Mesenchymal stem cell (in vitro differentiated cells and primary cell): Measurements from ENCODE around the gene AVPR2.

Experiments
- DNase-seq: peaks from one replicate; pipeline ENCODE4 v3.0.0-alpha.2; 2013
- H2AFZ ChIP-seq: one replicate; pipeline ENCODE4 v1.6.1; 2013; ENCODE audit warnings: low read depth, mild to moderate bottlenecking, control low read depth, inconsistent platforms, low read length, moderate library complexity
- H2AK5ac ChIP-seq: 2 replicates; pipeline ENCODE4 v1.6.1; 2013; ENCODE audit warnings: low read length, moderate library complexity, mild to moderate bottlenecking, inconsistent platforms; ENCODE audit not compliant: severe bottlenecking
- H2BK120ac ChIP-seq: one replicate; pipeline ENCODE4 v1.6.1; 2013; ENCODE audit warnings: low read depth, mild to moderate bottlenecking, inconsistent platforms, low read length, moderate library complexity
- H2BK12ac ChIP-seq, 2 experiments: one replicate each; pipeline ENCODE4 v1.6.1; 2013; ENCODE audit warnings: inconsistent platforms in 2 of 2, low read length in 2 of 2, mild to moderate bottlenecking in 2 of 2, moderate library complexity in 2 of 2, control low read depth in 1 of 2
- H2BK15ac ChIP-seq: one replicate; pipeline ENCODE4 v1.6.1; 2013; ENCODE audit warnings: mild to moderate bottlenecking, low read depth, inconsistent platforms; ENCODE audit not compliant: poor library complexity, severe bottlenecking
- H2BK5ac ChIP-seq: 2 replicates; pipeline ENCODE4 v1.6.1; 2013; ENCODE audit warnings: low read depth, mild to moderate bottlenecking, low read length, control low read depth, inconsistent platforms; ENCODE audit not compliant: poor library complexity, severe bottlenecking
- H3K14ac ChIP-seq, 2 experiments: one replicate each; pipeline ENCODE4 v1.6.1; 2013; ENCODE audit warnings: inconsistent platforms in 2 of 2, low read length in 2 of 2, control low read depth in 1 of 2, mild to moderate bottlenecking in 1 of 2, moderate library complexity in 1 of 2
- H3K18ac ChIP-seq, 2 experiments: one replicate each; pipeline ENCODE4 v1.6.1; 2013; ENCODE audit warnings: inconsistent platforms in 2 of 2, low read length in 2 of 2, control low read depth in 1 of 2, low read depth in 1 of 2, mild to moderate bottlenecking in 1 of 2
- H3K23ac ChIP-seq, 2 experiments: one replicate each; pipeline ENCODE4 v1.6.1; 2013; ENCODE audit warnings: inconsistent platforms in 2 of 2, low read length in 2 of 2, mild to moderate bottlenecking in 2 of 2, moderate library complexity in 2 of 2, control low read depth in 1 of 2
- H3K27ac ChIP-seq: 2 replicates; pipeline ENCODE4 v1.5.1; 2013; ENCODE audit warnings: mild to moderate bottlenecking, moderate library complexity, low read length, control low read depth, inconsistent platforms; ENCODE audit not compliant: poor library complexity, severe bottlenecking
- H3K27me3 ChIP-seq, 2 experiments: 2 replicates each; pipeline versions ENCODE4 v1.6.1 to v1.7.0; 2013; ENCODE audit warnings: low read length in 2 of 2, mild to moderate bottlenecking in 2 of 2, moderate library complexity in 2 of 2, control low read depth in 1 of 2, inconsistent platforms in 1 of 2; ENCODE audit not compliant: control insufficient read depth in 1 of 2, insufficient read depth in 1 of 2
- H3K36me3 ChIP-seq, 2 experiments: 2 replicates each; pipeline versions ENCODE4 v1.6.1 to v1.7.0; 2013; ENCODE audit warnings: low read length in 2 of 2, control low read depth in 1 of 2, inconsistent platforms in 1 of 2, low read depth in 1 of 2, mild to moderate bottlenecking in 1 of 2; ENCODE audit not compliant: insufficient read depth in 2 of 2, control insufficient read depth in 1 of 2
- H3K4ac ChIP-seq, 2 experiments: one replicate each; pipeline ENCODE4 v1.6.1; 2013; ENCODE audit warnings: inconsistent platforms in 2 of 2, low read length in 2 of 2, mild to moderate bottlenecking in 2 of 2, moderate library complexity in 2 of 2, control low read depth in 1 of 2, low read depth in 1 of 2
- H3K4me1 ChIP-seq: 2 replicates; pipeline ENCODE4 v1.6.1; 2013; ENCODE audit warnings: low read depth, low read length, control low read depth; ENCODE audit not compliant: control insufficient read depth, insufficient read depth
- H3K4me2 ChIP-seq: 2 replicates; pipeline ENCODE4 v1.6.1; 2013; ENCODE audit warnings: low read length, mild to moderate bottlenecking, inconsistent platforms; ENCODE audit not compliant: poor library complexity, severe bottlenecking
- H3K4me3 ChIP-seq, 2 experiments: 2 replicates each; pipeline versions ENCODE4 v1.5.1 to v1.7.0; 2013; ENCODE audit warnings: low read length in 2 of 2, mild to moderate bottlenecking in 2 of 2, control low read depth in 1 of 2, low read depth in 1 of 2; ENCODE audit not compliant: insufficient read depth in 1 of 2
- H3K79me1 ChIP-seq: replicated peaks from 2 replicates; pipeline ENCODE4 v1.6.1; 2013; ENCODE audit warnings: mild to moderate bottlenecking, control low read depth, low read length, inconsistent platforms; ENCODE audit not compliant: poor library complexity, severe bottlenecking
- H3K9ac ChIP-seq: 2 replicates; pipeline ENCODE4 v1.7.0; 2013; ENCODE audit warnings: mild to moderate bottlenecking, low read length, moderate library complexity
- H3K9me3 ChIP-seq: 2 replicates; pipeline ENCODE4 v1.7.0; 2013; ENCODE audit warnings: mild to moderate bottlenecking, low read length; ENCODE audit not compliant: control insufficient read depth
- H4K8ac ChIP-seq: one replicate; pipeline ENCODE4 v1.6.1; 2013; ENCODE audit warnings: inconsistent platforms, mild to moderate bottlenecking, low read length, moderate library complexity
- H4K91ac ChIP-seq: one replicate; pipeline ENCODE4 v1.6.1; 2013; ENCODE audit warnings: mild to moderate bottlenecking, low read length, inconsistent platforms
- WGBS: methylation state at CpG from one replicate; pipeline ENCODE4 v1.1.7; 2013; ENCODE audit warnings: mixed read lengths; 5-methylcytosine and 5-hydroxymethylcytosine counted together

The AVPR2 gene

GRCh38 chrX:153909024-153909979 is 4.8 kb downstream of the AVPR2 start:
- Histone ChIP-seq H3K79me1 (no peaks in the 10 kb centered on the region), H3K4me3 (no peak overlapping the region), H3K4me2 (no peak overlapping the region), H3K23ac (no peak overlapping the region), H2BK120ac (no peak overlapping the region), H2BK5ac (no peak overlapping the region), H4K8ac (no peak overlapping the region), H4K91ac (no peak overlapping the region), H3K18ac (peak overlapping the region in 1 of 2 experiments; percentile 34), H3K9ac (no peak overlapping the region), H3K14ac (no peak overlapping the region), H2BK15ac (no peak overlapping the region), H3K27ac (no peak overlapping the region), H3K4me1 (peaks cover 2% of the 10 kb centered on the region), H2AK5ac (no peak overlapping the region), H3K9me3 (no peaks in the 10 kb centered on the region), H2BK12ac (no peak overlapping the region), H3K4ac (no peak overlapping the region), H3K27me3 (peaks cover 0 to 49% of the 10 kb centered on the region in 2 experiments), H3K36me3 (no peaks in the 10 kb centered on the region), H2AFZ (no peak overlapping the region)
- no peak for DNase-seq
- 75% methylated on average over 17 of the region's 37 CpGs for WGBS

- H3K23ac ChIP-seq: no peak overlapping the region
- H2BK12ac ChIP-seq: no peak overlapping the region
- H3K9me3 ChIP-seq: no peaks in the 10 kb centered on the region
- H3K27me3 ChIP-seq: peaks cover 0 to 51% of the 10 kb centered on the region in 2 experiments
- no peak overlapping the region for H4K91ac ChIP-seq
- H2AK5ac ChIP-seq: no peak overlapping the region
- peaks cover 2% of the 10 kb centered on the region for H3K4me1 ChIP-seq
- DNase-seq: no peak
- WGBS: 96% methylated on average over 16 of the region's 25 CpGs
- no peaks in the 10 kb centered on the region for H3K79me1 ChIP-seq
- H3K4me3 ChIP-seq: peak overlapping the region in 1 of 2 experiments; percentile 26
- no peak overlapping the region for H3K9ac ChIP-seq
- no peak overlapping the region for H3K4ac ChIP-seq
- no peak overlapping the region for H3K18ac ChIP-seq
- H2AFZ ChIP-seq: no peak overlapping the region
- no peak overlapping the region for H3K27ac ChIP-seq
- H2BK15ac ChIP-seq: no peak overlapping the region
- H2BK5ac ChIP-seq: no peak overlapping the region
- H2BK120ac ChIP-seq: no peak overlapping the region
- H3K36me3 ChIP-seq: no peaks in the 10 kb centered on the region
- H3K4me2 ChIP-seq: no peak overlapping the region
- no peak overlapping the region for H4K8ac ChIP-seq
- no peak overlapping the region for H3K14ac ChIP-seq
Measured at GRCh38 chrX:153909980-153910360, 5.5 kb downstream of the AVPR2 start.

- H4K91ac ChIP-seq: no peak overlapping the region
- H3K9ac ChIP-seq: no peak overlapping the region
- WGBS: 98% methylated on average over 9 of the region's 22 CpGs
- H3K4ac ChIP-seq: no peak overlapping the region
- no peaks in the 10 kb centered on the region for H3K9me3 ChIP-seq
- H3K4me3 ChIP-seq: no peak overlapping the region
- no peak overlapping the region for H3K23ac ChIP-seq
- peaks cover 0 to 50% of the 10 kb centered on the region in 2 experiments for H3K27me3 ChIP-seq
- no peak overlapping the region for H2AK5ac ChIP-seq
- peaks cover 2% of the 10 kb centered on the region for H3K4me1 ChIP-seq
- no peak overlapping the region for H2BK120ac ChIP-seq
- H3K79me1 ChIP-seq: no peaks in the 10 kb centered on the region
- H2BK12ac ChIP-seq: no peak overlapping the region
- no peak for DNase-seq
- H3K14ac ChIP-seq: no peak overlapping the region
- H4K8ac ChIP-seq: no peak overlapping the region
- H3K18ac ChIP-seq: no peak overlapping the region
- H3K4me2 ChIP-seq: no peak overlapping the region
- no peak overlapping the region for H3K27ac ChIP-seq
- H2AFZ ChIP-seq: no peak overlapping the region
- no peak overlapping the region for H2BK5ac ChIP-seq
- no peak overlapping the region for H2BK15ac ChIP-seq
- no peaks in the 10 kb centered on the region for H3K36me3 ChIP-seq
Measured at GRCh38 chrX:153910446-153910845, 6.0 kb downstream of the AVPR2 start.

- H2BK15ac ChIP-seq: no peak overlapping the region
- no peaks in the 10 kb centered on the region for H3K9me3 ChIP-seq
- no peak overlapping the region for H2BK5ac ChIP-seq
- H3K9ac ChIP-seq: no peak overlapping the region
- H4K8ac ChIP-seq: no peak overlapping the region
- H2BK12ac ChIP-seq: no peak overlapping the region
- no peak overlapping the region for H2AFZ ChIP-seq
- no peak overlapping the region for H3K18ac ChIP-seq
- H4K91ac ChIP-seq: no peak overlapping the region
- H3K27me3 ChIP-seq: peaks cover 0 to 55% of the 10 kb centered on the region in 2 experiments
- no peaks in the 10 kb centered on the region for H3K79me1 ChIP-seq
- WGBS: 92% methylated on average over 6 of the region's 6 CpGs
- no peak overlapping the region for H3K4ac ChIP-seq
- H2BK120ac ChIP-seq: no peak overlapping the region
- DNase-seq: no peak
- H2AK5ac ChIP-seq: no peak overlapping the region
- H3K14ac ChIP-seq: no peak overlapping the region
- no peak overlapping the region for H3K4me2 ChIP-seq
- H3K4me1 ChIP-seq: peaks cover 2% of the 10 kb centered on the region
- H3K36me3 ChIP-seq: no peaks in the 10 kb centered on the region
- H3K23ac ChIP-seq: no peak overlapping the region
- no peak overlapping the region for H3K4me3 ChIP-seq
- H3K27ac ChIP-seq: no peak overlapping the region
Measured at GRCh38 chrX:153911798-153912197, 7.3 kb downstream of the AVPR2 start.
